ENCODE measurements around the gene METAP2. TPM values are rescaled to one million over a fixed set of nuclear protein-coding genes. Genes with fewer than 3 reads are reported as not detected.

METAP2 gene
- total RNA-seq, 1 experiment from 2014 or later = 127 TPM

DNA sequence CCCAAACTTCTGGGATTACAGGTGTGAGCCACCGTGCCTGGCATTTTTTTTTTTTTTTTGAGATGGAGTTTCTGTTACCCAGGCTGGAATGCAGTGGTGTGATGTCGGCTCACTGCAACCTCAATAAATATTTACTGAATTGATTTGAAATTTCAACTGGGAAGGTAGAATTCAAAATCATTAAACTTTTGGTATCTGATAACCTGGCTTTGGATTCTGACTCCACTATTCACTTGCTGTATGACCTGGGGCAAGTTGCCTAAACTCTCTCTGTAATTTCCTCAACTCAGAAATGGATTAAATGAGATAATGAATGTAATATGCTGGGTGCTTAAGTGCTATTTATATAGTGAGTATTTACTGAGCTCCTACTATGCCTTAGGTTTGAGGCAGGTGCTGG is 8.7 kb upstream of the METAP2 start (continued):
- TF ChIP-seq EZH2phosphoT487 (IDR thresholded peaks at IDR 0.05; ENCODE audit: borderline replicate concordance) (no peak), SP1 (IDR thresholded peaks at IDR 0.05; ENCODE audit: low read depth) (no peak), POLR2AphosphoS5 (IDR thresholded peaks at IDR 0.05; ENCODE audit: low read depth, low read length) (no peak), TCF7L2 (IDR thresholded peaks at IDR 0.05; ENCODE audit: borderline replicate concordance, extremely low read depth, insufficient read depth, insufficient read length) (no peak), CBX3 (IDR thresholded peaks at IDR 0.05; ENCODE audit: low read depth) (no peak)
- TF ChIP-seq, protein P1, sequence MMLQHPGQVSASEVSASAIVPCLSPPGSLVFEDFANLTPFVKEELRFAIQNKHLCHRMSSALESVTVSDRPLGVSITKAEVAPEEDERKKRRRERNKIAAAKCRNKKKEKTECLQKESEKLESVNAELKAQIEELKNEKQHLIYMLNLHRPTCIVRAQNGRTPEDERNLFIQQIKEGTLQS (IDR thresholded peaks at IDR 0.05) = no peak

DNA sequence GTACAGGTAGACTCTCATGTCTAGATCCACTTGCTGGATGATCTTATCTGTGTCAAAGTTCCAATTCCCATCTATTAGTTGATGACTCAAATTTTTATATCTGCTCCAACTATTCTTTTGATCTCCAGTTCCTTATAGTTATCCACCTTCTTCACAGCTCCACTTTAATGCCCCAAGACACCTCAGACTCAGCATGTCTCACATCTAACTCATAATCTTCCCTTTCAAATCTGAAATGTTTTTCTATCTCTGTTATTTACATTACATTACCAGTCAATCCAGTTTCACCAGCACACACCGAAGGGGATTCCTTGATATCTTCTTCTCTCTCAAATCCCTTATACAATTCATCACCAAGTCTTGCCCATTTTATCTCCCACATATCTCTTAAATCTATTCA is 3.7 kb upstream of the METAP2 start:
- H3K9me3 ChIP-seq (ENCODE audit: control insufficient read depth in 1 of 2, insufficient read depth in 1 of 2, low read depth in 1 of 2, low read length in 2 of 2) = no peaks in the 10 kb centered on the region
- RAD21 ChIA-PET (ENCODE audit: low non-redundant PET in 1 of 2, low total read pairs in 2 of 2, uncharacterized antibody in 2 of 2, unreplicated experiment in 2 of 2) = no interaction called here
- peaks cover 4 to 26% of the 10 kb centered on the region in 2 experiments for H3K4me1 ChIP-seq (ENCODE audit: control insufficient read depth in 1 of 2, insufficient read depth in 2 of 2, low read length in 2 of 2)
- ATAC-seq (no peak), DNase-seq (ENCODE audit: low read depth, low spot score) (peak; percentile 15)
- no TSS peak for BruUV-seq (replicated peaks)
- H2AFZ ChIP-seq (ENCODE audit: low read depth, low read length, poor library complexity, severe bottlenecking) = no peak overlapping the region
- no peaks in the 10 kb centered on the region for H3K9me2 ChIP-seq (ENCODE audit: insufficient read depth)
- H3K27me3 ChIP-seq (ENCODE audit: insufficient read depth, low read length) = no peaks in the 10 kb centered on the region
- no peak overlapping the region for H3K27ac ChIP-seq (ENCODE audit: low read depth, low read length)
- POLR2A ChIA-PET = no interaction called here
- no peak overlapping the region for H3K4me3 ChIP-seq (replicated peaks in 1 of 2; ENCODE audit: low read depth in 1 of 2, low read length in 2 of 2)
- H3K4me2 ChIP-seq (ENCODE audit: low read length) = peak overlapping the region; percentile 14
- H3K79me2 ChIP-seq (ENCODE audit: insufficient read depth, low read length) = peaks cover 20% of the 10 kb centered on the region
- intact Hi-C loops (cut with micrococcal nuclease) = no loop called here
- CTCF ChIA-PET = no interaction called here
- no peak overlapping the region for H3K9ac ChIP-seq (ENCODE audit: low read length)
- H3K36me3 ChIP-seq (ENCODE audit: control insufficient read depth in 1 of 2, insufficient read depth in 2 of 2, low read length in 2 of 2) = no peaks in the 10 kb centered on the region
- H4K20me1 ChIP-seq (ENCODE audit: insufficient read depth) = no peaks in the 10 kb centered on the region
- TF ChIP-seq, protein P2, sequence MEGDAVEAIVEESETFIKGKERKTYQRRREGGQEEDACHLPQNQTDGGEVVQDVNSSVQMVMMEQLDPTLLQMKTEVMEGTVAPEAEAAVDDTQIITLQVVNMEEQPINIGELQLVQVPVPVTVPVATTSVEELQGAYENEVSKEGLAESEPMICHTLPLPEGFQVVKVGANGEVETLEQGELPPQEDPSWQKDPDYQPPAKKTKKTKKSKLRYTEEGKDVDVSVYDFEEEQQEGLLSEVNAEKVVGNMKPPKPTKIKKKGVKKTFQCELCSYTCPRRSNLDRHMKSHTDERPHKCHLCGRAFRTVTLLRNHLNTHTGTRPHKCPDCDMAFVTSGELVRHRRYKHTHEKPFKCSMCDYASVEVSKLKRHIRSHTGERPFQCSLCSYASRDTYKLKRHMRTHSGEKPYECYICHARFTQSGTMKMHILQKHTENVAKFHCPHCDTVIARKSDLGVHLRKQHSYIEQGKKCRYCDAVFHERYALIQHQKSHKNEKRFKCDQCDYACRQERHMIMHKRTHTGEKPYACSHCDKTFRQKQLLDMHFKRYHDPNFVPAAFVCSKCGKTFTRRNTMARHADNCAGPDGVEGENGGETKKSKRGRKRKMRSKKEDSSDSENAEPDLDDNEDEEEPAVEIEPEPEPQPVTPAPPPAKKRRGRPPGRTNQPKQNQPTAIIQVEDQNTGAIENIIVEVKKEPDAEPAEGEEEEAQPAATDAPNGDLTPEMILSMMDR (IDR thresholded peaks at IDR 0.05 in 2 of 3, conservative IDR thresholded peaks at IDR 0.05 in 1 of 3; ENCODE audit: borderline replicate concordance in 1 of 3, insufficient read depth in 1 of 3, low read depth in 2 of 3, low read length in 2 of 3) = no peak
- TF ChIP-seq TCF7L2 (IDR thresholded peaks at IDR 0.05; ENCODE audit: borderline replicate concordance, extremely low read depth, insufficient read depth, insufficient read length) (no peak), JUND (IDR thresholded peaks at IDR 0.05) (peak; percentile 56), FOSL1 (IDR thresholded peaks at IDR 0.05; ENCODE audit: low read depth) (peak; percentile 57; the same call in 1 of the 2 replicates), CEBPB (IDR thresholded peaks at IDR 0.05; ENCODE audit: low read depth) (peak; percentile 44), SP1 (IDR thresholded peaks at IDR 0.05; ENCODE audit: low read depth) (peak; percentile 67), ZFX (IDR thresholded peaks at IDR 0.05) (no peak), EZH2phosphoT487 (IDR thresholded peaks at IDR 0.05; ENCODE audit: borderline replicate concordance) (no peak), EGR1 (IDR thresholded peaks at IDR 0.05; ENCODE audit: low read depth) (no peak), EZH2 (IDR thresholded peaks at IDR 0.05) (no peak), ELF1 (IDR thresholded peaks at IDR 0.05; ENCODE audit: borderline replicate concordance, low read depth) (no peak), CBX3 (IDR thresholded peaks at IDR 0.05; ENCODE audit: low read depth) (peak; percentile 43; the same call in 1 of the 2 replicates), ZNF274 (IDR thresholded peaks at IDR 0.05; ENCODE audit: low read depth, low read length) (no peak), POLR2A (IDR thresholded peaks at IDR 0.05; ENCODE audit: borderline replicate concordance, extremely low read depth, insufficient read depth, insufficient read length) (no peak)
- TF ChIP-seq, protein P3, sequence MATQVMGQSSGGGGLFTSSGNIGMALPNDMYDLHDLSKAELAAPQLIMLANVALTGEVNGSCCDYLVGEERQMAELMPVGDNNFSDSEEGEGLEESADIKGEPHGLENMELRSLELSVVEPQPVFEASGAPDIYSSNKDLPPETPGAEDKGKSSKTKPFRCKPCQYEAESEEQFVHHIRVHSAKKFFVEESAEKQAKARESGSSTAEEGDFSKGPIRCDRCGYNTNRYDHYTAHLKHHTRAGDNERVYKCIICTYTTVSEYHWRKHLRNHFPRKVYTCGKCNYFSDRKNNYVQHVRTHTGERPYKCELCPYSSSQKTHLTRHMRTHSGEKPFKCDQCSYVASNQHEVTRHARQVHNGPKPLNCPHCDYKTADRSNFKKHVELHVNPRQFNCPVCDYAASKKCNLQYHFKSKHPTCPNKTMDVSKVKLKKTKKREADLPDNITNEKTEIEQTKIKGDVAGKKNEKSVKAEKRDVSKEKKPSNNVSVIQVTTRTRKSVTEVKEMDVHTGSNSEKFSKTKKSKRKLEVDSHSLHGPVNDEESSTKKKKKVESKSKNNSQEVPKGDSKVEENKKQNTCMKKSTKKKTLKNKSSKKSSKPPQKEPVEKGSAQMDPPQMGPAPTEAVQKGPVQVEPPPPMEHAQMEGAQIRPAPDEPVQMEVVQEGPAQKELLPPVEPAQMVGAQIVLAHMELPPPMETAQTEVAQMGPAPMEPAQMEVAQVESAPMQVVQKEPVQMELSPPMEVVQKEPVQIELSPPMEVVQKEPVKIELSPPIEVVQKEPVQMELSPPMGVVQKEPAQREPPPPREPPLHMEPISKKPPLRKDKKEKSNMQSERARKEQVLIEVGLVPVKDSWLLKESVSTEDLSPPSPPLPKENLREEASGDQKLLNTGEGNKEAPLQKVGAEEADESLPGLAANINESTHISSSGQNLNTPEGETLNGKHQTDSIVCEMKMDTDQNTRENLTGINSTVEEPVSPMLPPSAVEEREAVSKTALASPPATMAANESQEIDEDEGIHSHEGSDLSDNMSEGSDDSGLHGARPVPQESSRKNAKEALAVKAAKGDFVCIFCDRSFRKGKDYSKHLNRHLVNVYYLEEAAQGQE (IDR thresholded peaks at IDR 0.05; ENCODE audit: low read depth) = no peak
- TF ChIP-seq, protein P4, sequence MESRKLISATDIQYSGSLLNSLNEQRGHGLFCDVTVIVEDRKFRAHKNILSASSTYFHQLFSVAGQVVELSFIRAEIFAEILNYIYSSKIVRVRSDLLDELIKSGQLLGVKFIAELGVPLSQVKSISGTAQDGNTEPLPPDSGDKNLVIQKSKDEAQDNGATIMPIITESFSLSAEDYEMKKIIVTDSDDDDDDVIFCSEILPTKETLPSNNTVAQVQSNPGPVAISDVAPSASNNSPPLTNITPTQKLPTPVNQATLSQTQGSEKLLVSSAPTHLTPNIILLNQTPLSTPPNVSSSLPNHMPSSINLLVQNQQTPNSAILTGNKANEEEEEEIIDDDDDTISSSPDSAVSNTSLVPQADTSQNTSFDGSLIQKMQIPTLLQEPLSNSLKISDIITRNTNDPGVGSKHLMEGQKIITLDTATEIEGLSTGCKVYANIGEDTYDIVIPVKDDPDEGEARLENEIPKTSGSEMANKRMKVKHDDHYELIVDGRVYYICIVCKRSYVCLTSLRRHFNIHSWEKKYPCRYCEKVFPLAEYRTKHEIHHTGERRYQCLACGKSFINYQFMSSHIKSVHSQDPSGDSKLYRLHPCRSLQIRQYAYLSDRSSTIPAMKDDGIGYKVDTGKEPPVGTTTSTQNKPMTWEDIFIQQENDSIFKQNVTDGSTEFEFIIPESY (IDR thresholded peaks at IDR 0.05; ENCODE audit: extremely low read depth, insufficient replicate concordance, low read length) = no peak
- TF ChIP-seq, protein P1 (IDR thresholded peaks at IDR 0.05) = no peak

Measured in HCT116 (cell line).